ENCODE measurements around the gene SDK1. TPM values are rescaled to one million over a fixed set of nuclear protein-coding genes. Genes with fewer than 3 reads are reported as not detected.

SDK1 gene
- total and polyA plus RNA-seq, 2 experiments from 2014 or later = not detected

- H3F3A ChIP-seq (ENCODE audit: insufficient read depth) = no peaks in the 10 kb centered on the region
- no peaks in the 10 kb centered on the region for H3K36me3 ChIP-seq (ENCODE audit: low read depth)
- no peaks in the 10 kb centered on the region for H3K9me3 ChIP-seq (ENCODE audit: low read depth)
- no peak for DNase-seq
- H3K4me3 ChIP-seq = no peak overlapping the region
- H3K79me2 ChIP-seq (ENCODE audit: insufficient read depth) = no peaks in the 10 kb centered on the region
- no peaks in the 10 kb centered on the region for H3K4me1 ChIP-seq (ENCODE audit: insufficient read depth)
- H3K27ac ChIP-seq = no peak overlapping the region
- TF ChIP-seq EZH2phosphoT487 (IDR thresholded peaks at IDR 0.05; ENCODE audit: insufficient read depth, low read depth) (no peak), EZH2 (IDR thresholded peaks at IDR 0.05; ENCODE audit: insufficient read depth, poor library complexity, severe bottlenecking) (no peak)
- in situ Hi-C loops (cut with MboI) = no loop called here
- H4K20me1 ChIP-seq (ENCODE audit: insufficient read depth) = no peaks in the 10 kb centered on the region
- WGBS, 2 experiments (ENCODE audit: low coverage in 1 of 2, low lambda C conversion rate in 2 of 2, missing lambda C conversion rate in 2 of 2) = 42 to 54% methylated on average over 4 of the region's 4 CpGs
- H2AFZ ChIP-seq = no peak overlapping the region
- H3K4me2 ChIP-seq (ENCODE audit: unreplicated experiment) = no peak overlapping the region
- H3K9ac ChIP-seq = no peak overlapping the region
- no peaks in the 10 kb centered on the region for H3K27me3 ChIP-seq (replicated peaks; ENCODE audit: insufficient read depth)
- no peaks in the 10 kb centered on the region for H3K9me2 ChIP-seq (ENCODE audit: insufficient read depth)
Observed at GRCh38 chr7:3917436-3917835, 616.4 kb downstream of the SDK1 start.

- H2AFZ ChIP-seq = no peak overlapping the region
- no peak overlapping the region for H3K9ac ChIP-seq
- no peak overlapping the region for H3K4me3 ChIP-seq
- no peaks in the 10 kb centered on the region for H3K9me3 ChIP-seq (ENCODE audit: low read depth)
- H3K4me2 ChIP-seq (ENCODE audit: unreplicated experiment) = no peak overlapping the region
- TF ChIP-seq EZH2phosphoT487 (IDR thresholded peaks at IDR 0.05; ENCODE audit: insufficient read depth, low read depth) = no peak
- TF ChIP-seq EZH2 (IDR thresholded peaks at IDR 0.05; ENCODE audit: insufficient read depth, poor library complexity, severe bottlenecking) = no peak
- no peaks in the 10 kb centered on the region for H3K27me3 ChIP-seq (replicated peaks; ENCODE audit: insufficient read depth)
- no peaks in the 10 kb centered on the region for H3K79me2 ChIP-seq (ENCODE audit: insufficient read depth)
- no peak overlapping the region for H3K27ac ChIP-seq
- no peaks in the 10 kb centered on the region for H3K36me3 ChIP-seq (ENCODE audit: low read depth)
- in situ Hi-C loops (cut with MboI) = no loop called here
- no peak for DNase-seq
- H3F3A ChIP-seq (ENCODE audit: insufficient read depth) = no peaks in the 10 kb centered on the region
- H3K4me1 ChIP-seq (ENCODE audit: insufficient read depth) = no peaks in the 10 kb centered on the region
- no peaks in the 10 kb centered on the region for H4K20me1 ChIP-seq (ENCODE audit: insufficient read depth)
- H3K9me2 ChIP-seq (ENCODE audit: insufficient read depth) = no peaks in the 10 kb centered on the region
- WGBS, 2 experiments (ENCODE audit: low coverage in 1 of 2, low lambda C conversion rate in 2 of 2, missing lambda C conversion rate in 2 of 2) = 86 to 88% methylated on average over 8 of the region's 8 CpGs
Observed at GRCh38 chr7:3918576-3918975, 617.5 kb downstream of the SDK1 start.

- in situ Hi-C loops (cut with MboI) = no loop called here
- TF ChIP-seq EZH2 (IDR thresholded peaks at IDR 0.05; ENCODE audit: insufficient read depth, poor library complexity, severe bottlenecking) = no peak
- TF ChIP-seq EZH2phosphoT487 (IDR thresholded peaks at IDR 0.05; ENCODE audit: insufficient read depth, low read depth) = no peak
Observed at GRCh38 chr7:3922175-3922635, 621.2 kb downstream of the SDK1 start.

GRCh38 chr7:3923307-3923918, 622.4 kb downstream of the SDK1 start:
- H2AFZ ChIP-seq = no peak overlapping the region
- H3K9ac ChIP-seq = no peak overlapping the region
- no peak overlapping the region for H3K4me2 ChIP-seq (ENCODE audit: unreplicated experiment)
- WGBS, 2 experiments (ENCODE audit: low coverage in 1 of 2, low lambda C conversion rate in 2 of 2, missing lambda C conversion rate in 2 of 2) = 65 to 69% methylated on average over 10 of the region's 10 CpGs
- H3K4me1 ChIP-seq (ENCODE audit: insufficient read depth) = no peaks in the 10 kb centered on the region
- no peaks in the 10 kb centered on the region for H3K9me2 ChIP-seq (ENCODE audit: insufficient read depth)
- H3F3A ChIP-seq (ENCODE audit: insufficient read depth) = no peaks in the 10 kb centered on the region
- in situ Hi-C loops (cut with MboI) = no loop called here
- DNase-seq = no peak
- H3K27me3 ChIP-seq (replicated peaks; ENCODE audit: insufficient read depth) = no peaks in the 10 kb centered on the region
- H4K20me1 ChIP-seq (ENCODE audit: insufficient read depth) = no peaks in the 10 kb centered on the region
- TF ChIP-seq EZH2 (IDR thresholded peaks at IDR 0.05; ENCODE audit: insufficient read depth, poor library complexity, severe bottlenecking) (no peak), EZH2phosphoT487 (IDR thresholded peaks at IDR 0.05; ENCODE audit: insufficient read depth, low read depth) (no peak)
- H3K27ac ChIP-seq = no peak overlapping the region
- H3K9me3 ChIP-seq (ENCODE audit: low read depth) = no peaks in the 10 kb centered on the region
- no peak overlapping the region for H3K4me3 ChIP-seq
- no peaks in the 10 kb centered on the region for H3K79me2 ChIP-seq (ENCODE audit: insufficient read depth)
- no peaks in the 10 kb centered on the region for H3K36me3 ChIP-seq (ENCODE audit: low read depth)

More at GRCh38 chr7:3922175-3922635, 621.2 kb downstream of the SDK1 start:
- Histone ChIP-seq H3K9ac (no peak overlapping the region), H3K4me1 (ENCODE audit: insufficient read depth) (no peaks in the 10 kb centered on the region), H3K27ac (no peak overlapping the region), H3K4me2 (ENCODE audit: unreplicated experiment) (no peak overlapping the region), H3K9me2 (ENCODE audit: insufficient read depth) (no peaks in the 10 kb centered on the region), H3K36me3 (ENCODE audit: low read depth) (no peaks in the 10 kb centered on the region), H2AFZ (no peak overlapping the region; the same call in 1 of the 2 replicates), H3K27me3 (replicated peaks; ENCODE audit: insufficient read depth) (no peaks in the 10 kb centered on the region), H4K20me1 (ENCODE audit: insufficient read depth) (no peaks in the 10 kb centered on the region), H3K9me3 (ENCODE audit: low read depth) (no peaks in the 10 kb centered on the region), H3F3A (ENCODE audit: insufficient read depth) (no peaks in the 10 kb centered on the region), H3K79me2 (ENCODE audit: insufficient read depth) (no peaks in the 10 kb centered on the region), H3K4me3 (no peak overlapping the region)
- peak; percentile 66 for DNase-seq
- WGBS, 2 experiments (ENCODE audit: low coverage in 1 of 2, low lambda C conversion rate in 2 of 2, missing lambda C conversion rate in 2 of 2) = 13% methylated on average over 10 of the region's 10 CpGs

All from GM23248 (cell line).